NCI-H2171 (cell line): ENCODE results near the gene ZNF575.
"Not testable (repeated sequence)": the region's sequence is repeated elsewhere in the genome, so short reads cannot be mapped to it uniquely, and the experiment has no call there.

ENCODE experiments used
- DNase-seq: peaks from one replicate; lab custom pipeline; 2025; lab: John Stamatoyannopoulos, UW

Gene ZNF575

GRCh38 chr19:43544077-43544476 is 11.1 kb downstream of the ZNF575 start:
- DNase-seq = no peak

GRCh38 chr19:43545276-43545675 is 12.3 kb downstream of the ZNF575 start:
- DNase-seq = no peak

- DNase-seq = no peak
These were observed 13.0 kb downstream of the ZNF575 start for GRCh38 chr19:43545981-43546380.

GRCh38 chr19:43546581-43546980 is 13.6 kb downstream of the ZNF575 start:
- DNase-seq = no peak

GRCh38 chr19:43547926-43548325 is 14.9 kb downstream of the ZNF575 start:
- DNase-seq = not testable (repeated sequence)

- no peak for DNase-seq
These were observed 15.7 kb downstream of the ZNF575 start for GRCh38 chr19:43548706-43549105.

- DNase-seq = no peak
These were observed 18.6 kb downstream of the ZNF575 start for GRCh38 chr19:43551399-43552197.

- DNase-seq = no peak
These were observed 19.1 kb downstream of the ZNF575 start for GRCh38 chr19:43552198-43552450.

- DNase-seq = peak; percentile 67
These were observed 19.6 kb downstream of the ZNF575 start for GRCh38 chr19:43552616-43553015.

- no peak for DNase-seq
These were observed 20.7 kb downstream of the ZNF575 start for GRCh38 chr19:43553656-43554055.

GRCh38 chr19:43554317-43554895 is 21.4 kb downstream of the ZNF575 start:
- DNase-seq = no peak

GRCh38 chr19:43555185-43555770 is 22.3 kb downstream of the ZNF575 start:
- peak; percentile 22 for DNase-seq

GRCh38 chr19:43560687-43561086 is 27.7 kb downstream of the ZNF575 start:
- DNase-seq = no peak

- no peak for DNase-seq
These were observed 28.4 kb downstream of the ZNF575 start for GRCh38 chr19:43561139-43561970.

- DNase-seq = no peak
These were observed 29.3 kb downstream of the ZNF575 start for GRCh38 chr19:43562226-43562697.

- no peak for DNase-seq
These were observed 29.8 kb downstream of the ZNF575 start for GRCh38 chr19:43562698-43563241.

- DNase-seq = no peak
These were observed 30.9 kb downstream of the ZNF575 start for GRCh38 chr19:43563816-43564457.

GRCh38 chr19:43564800-43565199 is 31.8 kb downstream of the ZNF575 start:
- DNase-seq = no peak

- DNase-seq = no peak
These were observed 36.7 kb downstream of the ZNF575 start for GRCh38 chr19:43569657-43570056.

- DNase-seq = peak; percentile 76
These were observed 37.3 kb downstream of the ZNF575 start for GRCh38 chr19:43570174-43570791.

GRCh38 chr19:43572171-43572588 is 39.2 kb downstream of the ZNF575 start:
- DNase-seq = no peak
